WTC11 (cell line): ENCODE results near the gene DTNB. TPM values are rescaled to one million over a fixed set of nuclear protein-coding genes. Genes with fewer than 3 reads are reported as not detected.
A peak's percentile ranks its signal among the peaks of the same experiment; 100 is the strongest.

Experiments used
- ATAC-seq: fragments of 200-7000 bp; cut with Tn5 transposase; 2 replicates; pipeline ENCODE4 v1.10.0; 2021; ENCODE audit warnings: mild to moderate bottlenecking, moderate library complexity
- CTCF ChIA-PET: fragments of 300-600 bp; sonication (Branson Sonifier 250); formaldehyde crosslinking; loops from one replicate; lab custom pipeline; 2021; ENCODE audit warnings: antibody characterized with exemption; lab: Charles Lee
- POLR2A ChIA-PET: fragments of 350-600 bp; sonication (Branson Sonifier 250); formaldehyde crosslinking; loops from one replicate; lab custom pipeline; 2021; ENCODE audit warnings: antibody characterized with exemption; lab: Charles Lee
- DNase-seq: peaks from one replicate; pipeline ENCODE4 v3.0.0; 2021; ENCODE audit warnings: low spot score
- H3K27ac Mint-ChIP-seq: 2 replicates; pipeline ENCODE4 v1.8.0; 2021; ENCODE audit warnings: mixed read lengths
- H3K27me3 Mint-ChIP-seq: 2 replicates; pipeline ENCODE4 v1.8.0; 2021; ENCODE audit warnings: low read depth, mild to moderate bottlenecking, moderate library complexity, mixed read lengths
- H3K36me3 Mint-ChIP-seq: 2 replicates; pipeline ENCODE4 v1.8.0; 2021; ENCODE audit warnings: mixed read lengths
- H3K4me1 Mint-ChIP-seq: 2 replicates; pipeline ENCODE4 v1.8.0; 2022; ENCODE audit warnings: mixed read lengths
- H3K4me3 Mint-ChIP-seq: 2 replicates; pipeline ENCODE4 v1.8.0; 2021; ENCODE audit warnings: mild to moderate bottlenecking, moderate library complexity, mixed read lengths
- H3K9me3 Mint-ChIP-seq: 2 replicates; pipeline ENCODE4 v1.8.0; 2021; ENCODE audit warnings: mixed read lengths
- CREB1 ChIP-seq: sonication (generic); formaldehyde crosslinking; IDR thresholded peaks from 2 replicates; pipeline ENCODE4 v1.8.0; 2023; ENCODE audit warnings: mild to moderate bottlenecking, missing genetic modification reagents
- EMX1 ChIP-seq: fragments of 250-450 bp; sonication (Bioruptor Pico); IDR thresholded peaks from 2 replicates; pipeline ENCODE4 v1.8.0; 2021; ENCODE audit warnings: mild to moderate bottlenecking
- IRF2 ChIP-seq: sonication (generic); formaldehyde crosslinking; IDR thresholded peaks from 2 replicates; pipeline ENCODE4 v1.8.0; 2022; ENCODE audit warnings: low read depth, missing genetic modification reagents, borderline replicate concordance
- JUN ChIP-seq: sonication (generic); formaldehyde crosslinking; IDR thresholded peaks from 2 replicates; pipeline ENCODE4 v1.8.0; 2023; ENCODE audit warnings: mild to moderate bottlenecking, missing genetic modification reagents
- NR2C2 ChIP-seq: sonication (generic); formaldehyde crosslinking; IDR thresholded peaks from 2 replicates; pipeline ENCODE4 v1.8.0; 2022; ENCODE audit warnings: mild to moderate bottlenecking, missing genetic modification reagents
- NR3C1 ChIP-seq: sonication (generic); formaldehyde crosslinking; conservative IDR thresholded peaks from 2 replicates; pipeline ENCODE4 v1.8.1; 2023; ENCODE audit warnings: low read depth, mild to moderate bottlenecking, missing genetic modification reagents
- RORB ChIP-seq: fragments of 250-450 bp; sonication (Bioruptor Pico); IDR thresholded peaks from 2 replicates; pipeline ENCODE4 v1.9.0; 2021; ENCODE audit warnings: mild to moderate bottlenecking
- SOX15 ChIP-seq: fragments of 250-450 bp; sonication (Bioruptor Pico); IDR thresholded peaks from 2 replicates; pipeline ENCODE4 v1.9.0; 2021; ENCODE audit warnings: mild to moderate bottlenecking
- SP1 ChIP-seq: sonication (generic); formaldehyde crosslinking; conservative IDR thresholded peaks from 2 replicates; pipeline ENCODE4 v1.8.1; 2022; ENCODE audit warnings: missing genetic modification reagents
- TEAD1 ChIP-seq: sonication (generic); formaldehyde crosslinking; IDR thresholded peaks from 2 replicates; pipeline ENCODE4 v1.8.0; 2022; ENCODE audit warnings: mild to moderate bottlenecking, missing genetic modification reagents
- TP53 ChIP-seq: sonication (generic); formaldehyde crosslinking; IDR thresholded peaks from 2 replicates; pipeline ENCODE4 v1.8.1; 2023; ENCODE audit warnings: mild to moderate bottlenecking, missing genetic modification reagents
- ZNF138 ChIP-seq: sonication (generic); formaldehyde crosslinking; conservative IDR thresholded peaks from 2 replicates; pipeline ENCODE4 v1.8.1; 2022; ENCODE audit warnings: mild to moderate bottlenecking, moderate library complexity, missing genetic modification reagents
- ZNF263 ChIP-seq: sonication (generic); formaldehyde crosslinking; IDR thresholded peaks from 2 replicates; pipeline ENCODE4 v1.8.1; 2022; ENCODE audit warnings: low read depth, mild to moderate bottlenecking, moderate library complexity, missing genetic modification reagents
- ZNF396 ChIP-seq: fragments of 250-450 bp; sonication (Bioruptor Pico); IDR thresholded peaks from 2 replicates; pipeline ENCODE4 v1.8.0; 2021; ENCODE audit warnings: mild to moderate bottlenecking, moderate library complexity, borderline replicate concordance
- total RNA-seq: library from RNA; stranded (reverse); gene quantifications from 3 replicates; pipeline ENCODE4 v1.2.3, GENCODE V29; 2021
- TF ChIP-seq, protein P1 (sequence below): fragments of 250-450 bp; sonication (Bioruptor Pico); IDR thresholded peaks from 2 replicates; pipeline ENCODE4 v2.1.2; 2022; ENCODE audit warnings: mild to moderate bottlenecking, moderate library complexity
- TF ChIP-seq, protein P2 (sequence below): sonication (generic); formaldehyde crosslinking; IDR thresholded peaks from 2 replicates; pipeline ENCODE4 v1.8.0; 2022; ENCODE audit warnings: mild to moderate bottlenecking, missing genetic modification reagents
- TF ChIP-seq, protein P3 (sequence below): fragments of 250-450 bp; sonication (Bioruptor Pico); IDR thresholded peaks from 2 replicates; pipeline ENCODE4 v1.9.0; 2021; ENCODE audit warnings: moderate library complexity, mild to moderate bottlenecking, inconsistent platforms, borderline replicate concordance
- TF ChIP-seq, protein P4 (sequence below): sonication (generic); formaldehyde crosslinking; conservative IDR thresholded peaks from 2 replicates; pipeline ENCODE4 v1.8.1; 2023; ENCODE audit warnings: mild to moderate bottlenecking, low read depth, missing genetic modification reagents, moderate library complexity

Gene DTNB
- total RNA-seq, 1 experiment from 2014 or later = 39.9 TPM

DNA sequence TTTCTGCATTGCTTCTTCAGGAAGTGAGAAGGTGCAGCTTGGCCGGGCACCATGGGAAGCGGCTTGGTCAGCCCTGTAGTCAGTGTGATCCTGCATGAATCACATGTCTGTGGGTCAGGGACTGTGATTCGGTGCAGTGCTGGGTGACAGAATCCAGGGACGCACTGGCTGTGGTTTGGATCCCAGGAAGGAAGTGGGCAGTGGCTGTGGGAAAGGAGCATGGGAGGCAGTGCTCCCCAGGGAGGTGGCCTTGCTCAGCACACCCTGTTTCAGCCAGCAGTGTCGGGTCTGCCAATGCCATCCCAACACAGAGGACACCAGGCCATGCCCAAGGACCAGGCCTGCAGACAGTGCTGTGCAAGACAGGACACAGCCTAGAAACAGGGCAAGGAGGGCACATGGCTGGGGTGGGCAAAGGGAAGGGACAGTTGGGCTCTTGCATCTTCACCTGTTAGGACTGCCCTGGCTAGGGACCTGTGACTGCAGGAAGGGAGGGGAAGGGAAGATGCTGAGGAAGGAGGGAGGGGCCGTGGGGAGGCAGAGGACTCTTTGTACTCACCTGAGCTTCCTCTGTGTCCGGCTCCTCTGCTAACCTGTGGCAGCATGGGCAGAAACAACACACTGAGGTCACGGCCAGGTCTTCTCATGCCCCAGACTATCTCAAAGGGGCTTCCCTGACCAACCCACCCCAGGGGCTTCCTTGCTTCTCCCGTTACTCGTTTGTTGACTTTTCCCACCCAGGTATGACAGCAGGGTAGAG is 294.5 kb downstream of the DTNB start:
- peaks cover 16% of the 10 kb centered on the region for H3K9me3 Mint-ChIP-seq
- ATAC-seq = no peak
- POLR2A ChIA-PET = no interaction called here
- no peak overlapping the region for H3K27ac Mint-ChIP-seq
- no peak overlapping the region for H3K4me3 Mint-ChIP-seq
- CTCF ChIA-PET = interaction anchor here (1.1 kb wide), 1 partner anchor 17 kb away, joined by 4 read pairs; no protein-coding TSS in a partner anchor
- TF ChIP-seq SOX15 (CRISPR knock-in tag) (no peak), IRF2 (no peak), NR2C2 (CRISPR knock-in tag) (no peak), TP53 (CRISPR knock-in tag) (no peak), ZNF263 (CRISPR knock-in tag) (no peak), ZNF396 (CRISPR knock-in tag) (no peak)
- TF ChIP-seq, protein P1, sequence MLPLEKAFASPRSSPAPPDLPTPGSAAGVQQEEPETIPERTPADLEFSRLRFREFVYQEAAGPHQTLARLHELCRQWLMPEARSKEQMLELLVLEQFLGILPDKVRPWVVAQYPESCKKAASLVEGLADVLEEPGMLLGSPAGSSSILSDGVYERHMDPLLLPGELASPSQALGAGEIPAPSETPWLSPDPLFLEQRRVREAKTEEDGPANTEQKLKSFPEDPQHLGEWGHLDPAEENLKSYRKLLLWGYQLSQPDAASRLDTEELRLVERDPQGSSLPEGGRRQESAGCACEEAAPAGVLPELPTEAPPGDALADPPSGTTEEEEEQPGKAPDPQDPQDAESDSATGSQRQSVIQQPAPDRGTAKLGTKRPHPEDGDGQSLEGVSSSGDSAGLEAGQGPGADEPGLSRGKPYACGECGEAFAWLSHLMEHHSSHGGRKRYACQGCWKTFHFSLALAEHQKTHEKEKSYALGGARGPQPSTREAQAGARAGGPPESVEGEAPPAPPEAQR = no peak
- H3K36me3 Mint-ChIP-seq = peaks cover 22% of the 10 kb centered on the region
- peak; percentile 8 for DNase-seq
- peaks cover 18% of the 10 kb centered on the region for H3K4me1 Mint-ChIP-seq
- H3K27me3 Mint-ChIP-seq = peaks cover 26% of the 10 kb centered on the region

DNA sequence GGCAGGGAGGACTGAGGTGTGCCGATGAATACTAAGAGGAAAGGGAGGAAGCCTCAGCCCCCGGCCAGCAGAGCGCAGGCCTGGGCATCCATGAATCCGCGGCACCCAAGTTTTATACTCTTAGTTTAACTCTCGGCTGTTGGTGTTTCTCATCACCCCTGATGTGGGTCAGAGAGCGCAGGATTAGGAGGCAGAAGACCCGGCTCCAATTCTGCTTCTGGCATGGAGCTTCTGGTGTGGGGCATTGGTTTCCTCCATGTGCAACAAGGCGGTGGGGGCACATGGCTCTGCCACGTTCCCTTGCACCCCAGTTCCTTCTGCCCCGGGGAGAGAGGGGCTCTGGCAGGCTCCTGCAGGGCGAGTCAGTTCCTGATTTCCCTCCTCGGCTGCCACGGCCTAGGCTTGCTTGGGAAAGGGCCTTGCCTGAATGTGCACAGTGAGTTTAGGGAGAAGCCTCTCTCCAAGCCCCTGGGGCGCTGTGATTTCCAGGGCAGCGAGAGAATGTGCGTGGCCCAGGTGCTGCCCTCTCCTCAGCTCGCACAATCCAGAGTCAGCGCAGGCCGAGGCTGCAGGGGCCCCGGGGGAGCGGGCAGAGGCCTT is 295.5 kb downstream of the DTNB start:
- ATAC-seq = no peak
- Mint-ChIP-seq H3K4me3 (no peak overlapping the region), H3K27me3 (peaks cover 26% of the 10 kb centered on the region)

More for the DNA sequence above, 295.5 kb downstream of the DTNB start:
- TF ChIP-seq EMX1 (no peak), TEAD1 (no peak), CREB1 (CRISPR knock-in tag) (no peak), NR3C1 (CRISPR knock-in tag) (no peak), ZNF263 (CRISPR knock-in tag) (no peak), JUN (CRISPR knock-in tag) (no peak), SP1 (CRISPR knock-in tag) (no peak), RORB (CRISPR knock-in tag) (no peak), ZNF138 (CRISPR knock-in tag) (no peak)
- TF ChIP-seq, protein P2, sequence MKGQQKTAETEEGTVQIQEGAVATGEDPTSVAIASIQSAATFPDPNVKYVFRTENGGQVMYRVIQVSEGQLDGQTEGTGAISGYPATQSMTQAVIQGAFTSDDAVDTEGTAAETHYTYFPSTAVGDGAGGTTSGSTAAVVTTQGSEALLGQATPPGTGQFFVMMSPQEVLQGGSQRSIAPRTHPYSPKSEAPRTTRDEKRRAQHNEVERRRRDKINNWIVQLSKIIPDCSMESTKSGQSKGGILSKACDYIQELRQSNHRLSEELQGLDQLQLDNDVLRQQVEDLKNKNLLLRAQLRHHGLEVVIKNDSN = no peak
- TF ChIP-seq, protein P3, sequence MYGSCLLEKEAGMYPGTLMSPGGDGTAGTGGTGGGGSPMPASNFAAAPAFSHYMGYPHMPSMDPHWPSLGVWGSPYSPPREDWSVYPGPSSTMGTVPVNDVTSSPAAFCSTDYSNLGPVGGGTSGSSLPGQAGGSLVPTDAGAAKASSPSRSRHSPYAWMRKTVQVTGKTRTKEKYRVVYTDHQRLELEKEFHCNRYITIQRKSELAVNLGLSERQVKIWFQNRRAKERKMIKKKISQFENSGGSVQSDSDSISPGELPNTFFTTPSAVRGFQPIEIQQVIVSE (CRISPR knock-in tag) = no peak
- TF ChIP-seq, protein P4, sequence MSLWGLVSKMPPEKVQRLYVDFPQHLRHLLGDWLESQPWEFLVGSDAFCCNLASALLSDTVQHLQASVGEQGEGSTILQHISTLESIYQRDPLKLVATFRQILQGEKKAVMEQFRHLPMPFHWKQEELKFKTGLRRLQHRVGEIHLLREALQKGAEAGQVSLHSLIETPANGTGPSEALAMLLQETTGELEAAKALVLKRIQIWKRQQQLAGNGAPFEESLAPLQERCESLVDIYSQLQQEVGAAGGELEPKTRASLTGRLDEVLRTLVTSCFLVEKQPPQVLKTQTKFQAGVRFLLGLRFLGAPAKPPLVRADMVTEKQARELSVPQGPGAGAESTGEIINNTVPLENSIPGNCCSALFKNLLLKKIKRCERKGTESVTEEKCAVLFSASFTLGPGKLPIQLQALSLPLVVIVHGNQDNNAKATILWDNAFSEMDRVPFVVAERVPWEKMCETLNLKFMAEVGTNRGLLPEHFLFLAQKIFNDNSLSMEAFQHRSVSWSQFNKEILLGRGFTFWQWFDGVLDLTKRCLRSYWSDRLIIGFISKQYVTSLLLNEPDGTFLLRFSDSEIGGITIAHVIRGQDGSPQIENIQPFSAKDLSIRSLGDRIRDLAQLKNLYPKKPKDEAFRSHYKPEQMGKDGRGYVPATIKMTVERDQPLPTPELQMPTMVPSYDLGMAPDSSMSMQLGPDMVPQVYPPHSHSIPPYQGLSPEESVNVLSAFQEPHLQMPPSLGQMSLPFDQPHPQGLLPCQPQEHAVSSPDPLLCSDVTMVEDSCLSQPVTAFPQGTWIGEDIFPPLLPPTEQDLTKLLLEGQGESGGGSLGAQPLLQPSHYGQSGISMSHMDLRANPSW = no peak
- TF ChIP-seq, all 79 proteins: peak for 0
- Mint-ChIP-seq H3K9me3 (peaks cover 16% of the 10 kb centered on the region), H3K36me3 (peaks cover 22% of the 10 kb centered on the region), H3K27ac (no peak overlapping the region), H3K4me1 (peaks cover 16% of the 10 kb centered on the region)
- CTCF ChIA-PET = interaction anchor here (0.6 to 3.4 kb wide), 8 partner anchors 9 to 287 kb away, joined by 3 to 75 read pairs (median 5); no protein-coding TSS in a partner anchor
- DNase-seq = no peak
- POLR2A ChIA-PET = no interaction called here
